Glutamatergic neuron (in vitro differentiated cells): ENCODE measurements around the gene TMEM45A. TPM values are rescaled to one million over a fixed set of nuclear protein-coding genes. Genes with fewer than 3 reads are reported as not detected.

Source experiments
- DNase-seq: peaks from one replicate; pipeline ENCODE4 v3.0.0; 2022
- H3K27ac Mint-ChIP-seq: one replicate; pipeline ENCODE4 v1.8.0; 2020; ENCODE audit warnings: mild to moderate bottlenecking, mixed read lengths, inconsistent platforms; ENCODE audit not compliant: unreplicated experiment
- H3K27me3 Mint-ChIP-seq: one replicate; pipeline ENCODE4 v1.8.0; 2020; ENCODE audit warnings: mild to moderate bottlenecking, moderate library complexity, mixed read lengths, inconsistent platforms; ENCODE audit not compliant: unreplicated experiment
- H3K36me3 Mint-ChIP-seq: one replicate; pipeline ENCODE4 v1.8.0; 2020; ENCODE audit warnings: mild to moderate bottlenecking, mixed read lengths, inconsistent platforms; ENCODE audit not compliant: unreplicated experiment
- H3K4me1 Mint-ChIP-seq: one replicate; pipeline ENCODE4 v1.8.0; 2020; ENCODE audit warnings: mild to moderate bottlenecking, low read depth, mixed read lengths, inconsistent platforms; ENCODE audit not compliant: unreplicated experiment
- H3K4me3 Mint-ChIP-seq: one replicate; pipeline ENCODE4 v1.8.0; 2020; ENCODE audit warnings: mild to moderate bottlenecking, mixed read lengths, inconsistent platforms; ENCODE audit not compliant: unreplicated experiment
- H3K9me3 Mint-ChIP-seq: one replicate; pipeline ENCODE4 v1.8.0; 2020; ENCODE audit warnings: mild to moderate bottlenecking, moderate library complexity, mixed read lengths, inconsistent platforms; ENCODE audit not compliant: unreplicated experiment
- CTCF ChIP-seq: fragments of 200-600 bp; sonication (generic); IDR thresholded peaks from one replicate; pipeline ENCODE4 v1.5.0; 2021; ENCODE audit not compliant: partially characterized antibody, unreplicated experiment
- total RNA-seq: library from RNA; stranded (reverse); fragmentation: NEBNext Ultra II Directional; extraction: Animal tissue kit (Norgen Biotek cat#: 25700); gene quantifications from one replicate; pipeline ENCODE4 v1.2.1, GENCODE V29; 2021; ENCODE audit not compliant: unreplicated experiment

The TMEM45A gene
- total RNA-seq, 1 donor from 2014 or later, result 0.61 TPM

GRCh38 chr3:100584101-100584660 lies 91.8 kb downstream of the TMEM45A start:
- no peak for TF ChIP-seq CTCF
- peaks cover 2% of the 10 kb centered on the region for H3K9me3 Mint-ChIP-seq
- H3K27me3 Mint-ChIP-seq, result peaks cover 1% of the 10 kb centered on the region
- DNase-seq, result no peak
- H3K27ac Mint-ChIP-seq, result no peak overlapping the region
- peaks cover 4% of the 10 kb centered on the region for H3K36me3 Mint-ChIP-seq
- no peak overlapping the region for H3K4me3 Mint-ChIP-seq
- no peaks in the 10 kb centered on the region for H3K4me1 Mint-ChIP-seq

- Mint-ChIP-seq H3K4me3 (no peak overlapping the region), H3K4me1 (no peaks in the 10 kb centered on the region), H3K36me3 (peaks cover 4% of the 10 kb centered on the region), H3K27me3 (no peaks in the 10 kb centered on the region), H3K27ac (no peak overlapping the region), H3K9me3 (peaks cover 2% of the 10 kb centered on the region)
- no peak for TF ChIP-seq CTCF
- DNase-seq, result no peak
These were observed 94.4 kb downstream of the TMEM45A start for GRCh38 chr3:100586832-100587231.

GRCh38 chr3:100588251-100588650 lies 95.8 kb downstream of the TMEM45A start:
- peaks cover 2% of the 10 kb centered on the region for H3K9me3 Mint-ChIP-seq
- no peak for DNase-seq
- H3K27ac Mint-ChIP-seq, result no peak overlapping the region
- H3K27me3 Mint-ChIP-seq, result peaks cover 3% of the 10 kb centered on the region
- peaks cover 4% of the 10 kb centered on the region for H3K36me3 Mint-ChIP-seq
- no peak for TF ChIP-seq CTCF
- no peak overlapping the region for H3K4me3 Mint-ChIP-seq
- no peaks in the 10 kb centered on the region for H3K4me1 Mint-ChIP-seq

GRCh38 chr3:100590114-100590839 lies 97.9 kb downstream of the TMEM45A start:
- Mint-ChIP-seq H3K4me3 (peak overlapping the region; percentile 67), H3K4me1 (no peaks in the 10 kb centered on the region)

More at GRCh38 chr3:100590114-100590839, 97.9 kb downstream of the TMEM45A start:
- H3K27me3 Mint-ChIP-seq, result peaks cover 3% of the 10 kb centered on the region
- H3K9me3 Mint-ChIP-seq, result peaks cover 2% of the 10 kb centered on the region
- H3K27ac Mint-ChIP-seq, result no peak overlapping the region
- peak; percentile 97 for TF ChIP-seq CTCF
- no peaks in the 10 kb centered on the region for H3K36me3 Mint-ChIP-seq
- peak; percentile 34 for DNase-seq
